AG09309 (cell line): ENCODE measurements around the gene XRCC6.
"Not testable (repeated sequence)": the region's sequence is repeated elsewhere in the genome, so short reads cannot be mapped to it uniquely, and the experiment has no call there.

ENCODE experiments used
- DNase-seq: peaks from one replicate; pipeline ENCODE4 v3.0.0-alpha.2; 2010; ENCODE audit warnings: low read depth
- H3K4me3 ChIP-seq: 2 replicates; pipeline ENCODE4 v1.5.1; 2011; ENCODE audit warnings: mild to moderate bottlenecking, low read depth, low read length, moderate library complexity; ENCODE audit not compliant: control insufficient read depth
- CTCF ChIP-seq: IDR thresholded peaks from 2 replicates; pipeline ENCODE4 v1.5.1; 2011; ENCODE audit warnings: mild to moderate bottlenecking, low read depth, low read length, inconsistent platforms; ENCODE audit not compliant: insufficient read depth, control insufficient read depth; ENCODE audit errors: missing control alignments

XRCC6 gene

GRCh38 chr22:41668971-41669911 lies 48.1 kb downstream of the XRCC6 start:
- TF ChIP-seq CTCF, result no peak
- DNase-seq, result peak; percentile 55
- no peak overlapping the region for H3K4me3 ChIP-seq

- DNase-seq, H3K4me3 ChIP-seq: not testable (repeated sequence)
Observed at GRCh38 chr22:41672096-41672495, 51.0 kb downstream of the XRCC6 start.

- peak; percentile 47 for TF ChIP-seq CTCF
- no peak for DNase-seq
- no peak overlapping the region for H3K4me3 ChIP-seq
Observed at GRCh38 chr22:41672780-41673509, 51.9 kb downstream of the XRCC6 start.

GRCh38 chr22:41674846-41675340 lies 53.8 kb downstream of the XRCC6 start:
- no peak for DNase-seq
- no peak for TF ChIP-seq CTCF
- H3K4me3 ChIP-seq, result no peak overlapping the region

- TF ChIP-seq CTCF, result no peak
Observed at GRCh38 chr22:41676134-41676533, 55.0 kb downstream of the XRCC6 start.

GRCh38 chr22:41681616-41682015 lies 60.5 kb downstream of the XRCC6 start:
- peak overlapping the region; percentile 63 for H3K4me3 ChIP-seq
- TF ChIP-seq CTCF, result no peak
- DNase-seq, result no peak

More at GRCh38 chr22:41676134-41676533, 55.0 kb downstream of the XRCC6 start:
- no peak overlapping the region for H3K4me3 ChIP-seq
- DNase-seq, result no peak
